Stimulated activated CD4-positive, alpha-beta T cell treated with anti-CD3 and anti-CD28 coated beads, Interleukin-15, amount 100 ng/mL, for 24 hours (primary cell): ENCODE measurements around the gene LHPP.
"Not testable (repeated sequence)": the region's sequence is repeated elsewhere in the genome, so short reads cannot be mapped to it uniquely, and the experiment has no call there.

ENCODE experiments used
- DNase-seq: peaks from one replicate; pipeline ENCODE4 v3.0.0-alpha.2; 2020

Gene LHPP

GRCh38 chr10:124539935-124540641, 78.5 kb downstream of the LHPP start:
- DNase-seq: peak; percentile 76

- no peak for DNase-seq
Measured at GRCh38 chr10:124541076-124541903, 79.7 kb downstream of the LHPP start.

GRCh38 chr10:124542336-124542735, 80.7 kb downstream of the LHPP start:
- DNase-seq: no peak

GRCh38 chr10:124543146-124543545, 81.5 kb downstream of the LHPP start:
- DNase-seq: no peak

GRCh38 chr10:124543971-124544370, 82.3 kb downstream of the LHPP start:
- no peak for DNase-seq

- no peak for DNase-seq
Measured at GRCh38 chr10:124544711-124545110, 83.1 kb downstream of the LHPP start.

- DNase-seq: peak; percentile 25
Measured at GRCh38 chr10:124545351-124546054, 83.9 kb downstream of the LHPP start.

GRCh38 chr10:124546055-124546369, 84.4 kb downstream of the LHPP start:
- no peak for DNase-seq

- no peak for DNase-seq
Measured at GRCh38 chr10:124546957-124547646, 85.5 kb downstream of the LHPP start.

- DNase-seq: no peak
Measured at GRCh38 chr10:124547647-124548168, 86.1 kb downstream of the LHPP start.

GRCh38 chr10:124549171-124549570, 87.5 kb downstream of the LHPP start:
- DNase-seq: not testable (repeated sequence)

GRCh38 chr10:124550293-124551034, 88.8 kb downstream of the LHPP start:
- DNase-seq: no peak

- no peak for DNase-seq
Measured at GRCh38 chr10:124551097-124551496, 89.5 kb downstream of the LHPP start.

GRCh38 chr10:124551755-124552154, 90.1 kb downstream of the LHPP start:
- DNase-seq: no peak

GRCh38 chr10:124552691-124553276, 91.2 kb downstream of the LHPP start:
- no peak for DNase-seq

GRCh38 chr10:124554085-124554858, 92.6 kb downstream of the LHPP start:
- no peak for DNase-seq

- DNase-seq: no peak
Measured at GRCh38 chr10:124557167-124557566, 95.5 kb downstream of the LHPP start.

- DNase-seq: no peak
Measured at GRCh38 chr10:124557648-124558338, 96.2 kb downstream of the LHPP start.

- no peak for DNase-seq
Measured at GRCh38 chr10:124558339-124559321, 97.0 kb downstream of the LHPP start.
